Ishikawa (cell line): Measurements from ENCODE around the gene EPS8.

Source experiments
- CREB1 ChIP-seq: IDR thresholded peaks from 2 replicates; pipeline ENCODE4 v1.6.1; 2012; ENCODE audit warnings: low read depth
- MAX ChIP-seq: IDR thresholded peaks from 2 replicates; pipeline ENCODE4 v1.6.1; 2012
- NFIC ChIP-seq: IDR thresholded peaks from 2 replicates; pipeline ENCODE4 v1.6.1; 2012

GRCh38 chr12:15701631-15702156 is 87.5 kb downstream of the EPS8 start:
- TF ChIP-seq MAX (no peak), CREB1 (no peak), NFIC (no peak)
